Ishikawa (cell line): Measurements from ENCODE around the gene APELA.

Experiments used
- CEBPB ChIP-seq: IDR thresholded peaks from 2 replicates; pipeline ENCODE4 v1.6.1; 2012
- CREB1 ChIP-seq: IDR thresholded peaks from 2 replicates; pipeline ENCODE4 v1.6.1; 2012; ENCODE audit warnings: low read depth
- EGR1 ChIP-seq: IDR thresholded peaks from 2 replicates; pipeline ENCODE4 v1.6.1; 2012
- EP300 ChIP-seq: IDR thresholded peaks from 2 replicates; pipeline ENCODE4 v1.6.1; 2012; ENCODE audit warnings: borderline replicate concordance
- FOXM1 ChIP-seq: IDR thresholded peaks from 2 replicates; pipeline ENCODE4 v1.6.1; 2012; ENCODE audit warnings: low read depth, borderline replicate concordance
- NFIC ChIP-seq: IDR thresholded peaks from 2 replicates; pipeline ENCODE4 v1.6.1; 2012
- RAD21 ChIP-seq: IDR thresholded peaks from 2 replicates; pipeline ENCODE4 v1.6.1; 2012; ENCODE audit warnings: low read depth
- TAF1 ChIP-seq: IDR thresholded peaks from 2 replicates; pipeline ENCODE4 v1.6.1; 2012; ENCODE audit warnings: low read depth, mild to moderate bottlenecking
- TCF12 ChIP-seq: IDR thresholded peaks from 2 replicates; pipeline ENCODE4 v1.6.1; 2012; ENCODE audit warnings: low read depth
- TEAD4 ChIP-seq: IDR thresholded peaks from 2 replicates; pipeline ENCODE4 v1.6.1; 2012
- YY1 ChIP-seq: IDR thresholded peaks from 2 replicates; pipeline ENCODE4 v1.6.1; 2012; ENCODE audit warnings: low read depth
- ZBTB7A ChIP-seq: IDR thresholded peaks from 2 replicates; pipeline ENCODE4 v1.6.1; 2012; ENCODE audit warnings: low read depth
- TF ChIP-seq, protein P1 (sequence below): IDR thresholded peaks from 2 replicates; pipeline ENCODE4 v1.6.1; 2012
- TF ChIP-seq, protein P2 (sequence below): IDR thresholded peaks from 2 replicates; pipeline ENCODE4 v1.6.1; 2012
- TF ChIP-seq, protein P3 (sequence below): IDR thresholded peaks from 2 replicates; pipeline ENCODE4 v1.6.1; 2012; ENCODE audit warnings: low read depth, mild to moderate bottlenecking

APELA gene

DNA sequence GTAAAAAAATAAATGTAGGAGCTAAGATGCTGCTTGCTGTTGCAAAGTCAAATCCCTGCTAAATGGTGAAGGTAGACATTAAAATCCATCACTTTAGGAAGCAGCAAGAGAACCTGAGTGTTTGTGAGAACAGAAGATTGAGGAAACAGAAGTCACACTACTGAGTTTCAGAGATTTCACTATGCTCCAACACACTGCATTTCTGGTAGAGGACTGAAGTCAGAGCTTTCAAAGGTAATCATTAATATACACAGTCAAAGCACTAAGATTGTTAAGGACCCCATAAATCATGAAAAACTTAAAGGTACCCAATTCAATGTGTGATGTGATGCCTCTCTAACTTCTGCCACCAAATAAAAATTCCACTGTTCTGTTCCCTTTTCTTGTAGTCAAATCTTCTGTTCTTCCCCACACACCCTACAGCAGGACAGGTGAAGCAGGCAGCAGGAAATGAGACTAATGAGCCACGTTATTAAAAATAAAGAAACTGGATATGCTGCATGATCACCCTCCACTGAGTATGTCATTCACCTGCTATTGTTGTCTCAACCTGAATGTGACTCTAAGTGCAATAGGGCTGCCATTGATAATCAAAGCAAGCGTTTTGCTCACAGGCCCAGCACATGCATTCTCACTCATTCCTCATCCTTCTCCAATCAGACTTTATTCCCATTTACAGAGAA is 28.9 kb upstream of the APELA start:
- TF ChIP-seq, protein P1, sequence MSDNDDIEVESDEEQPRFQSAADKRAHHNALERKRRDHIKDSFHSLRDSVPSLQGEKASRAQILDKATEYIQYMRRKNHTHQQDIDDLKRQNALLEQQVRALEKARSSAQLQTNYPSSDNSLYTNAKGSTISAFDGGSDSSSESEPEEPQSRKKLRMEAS, result no peak
- TF ChIP-seq ZBTB7A (no peak), EGR1 (no peak), CEBPB (no peak), TCF12 (no peak), EP300 (no peak), TAF1 (no peak), TEAD4 (no peak), CREB1 (no peak), YY1 (no peak), RAD21 (no peak), FOXM1 (no peak), NFIC (no peak)
- TF ChIP-seq, protein P2, sequence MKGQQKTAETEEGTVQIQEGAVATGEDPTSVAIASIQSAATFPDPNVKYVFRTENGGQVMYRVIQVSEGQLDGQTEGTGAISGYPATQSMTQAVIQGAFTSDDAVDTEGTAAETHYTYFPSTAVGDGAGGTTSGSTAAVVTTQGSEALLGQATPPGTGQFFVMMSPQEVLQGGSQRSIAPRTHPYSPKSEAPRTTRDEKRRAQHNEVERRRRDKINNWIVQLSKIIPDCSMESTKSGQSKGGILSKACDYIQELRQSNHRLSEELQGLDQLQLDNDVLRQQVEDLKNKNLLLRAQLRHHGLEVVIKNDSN, result no peak
- TF ChIP-seq, protein P3, sequence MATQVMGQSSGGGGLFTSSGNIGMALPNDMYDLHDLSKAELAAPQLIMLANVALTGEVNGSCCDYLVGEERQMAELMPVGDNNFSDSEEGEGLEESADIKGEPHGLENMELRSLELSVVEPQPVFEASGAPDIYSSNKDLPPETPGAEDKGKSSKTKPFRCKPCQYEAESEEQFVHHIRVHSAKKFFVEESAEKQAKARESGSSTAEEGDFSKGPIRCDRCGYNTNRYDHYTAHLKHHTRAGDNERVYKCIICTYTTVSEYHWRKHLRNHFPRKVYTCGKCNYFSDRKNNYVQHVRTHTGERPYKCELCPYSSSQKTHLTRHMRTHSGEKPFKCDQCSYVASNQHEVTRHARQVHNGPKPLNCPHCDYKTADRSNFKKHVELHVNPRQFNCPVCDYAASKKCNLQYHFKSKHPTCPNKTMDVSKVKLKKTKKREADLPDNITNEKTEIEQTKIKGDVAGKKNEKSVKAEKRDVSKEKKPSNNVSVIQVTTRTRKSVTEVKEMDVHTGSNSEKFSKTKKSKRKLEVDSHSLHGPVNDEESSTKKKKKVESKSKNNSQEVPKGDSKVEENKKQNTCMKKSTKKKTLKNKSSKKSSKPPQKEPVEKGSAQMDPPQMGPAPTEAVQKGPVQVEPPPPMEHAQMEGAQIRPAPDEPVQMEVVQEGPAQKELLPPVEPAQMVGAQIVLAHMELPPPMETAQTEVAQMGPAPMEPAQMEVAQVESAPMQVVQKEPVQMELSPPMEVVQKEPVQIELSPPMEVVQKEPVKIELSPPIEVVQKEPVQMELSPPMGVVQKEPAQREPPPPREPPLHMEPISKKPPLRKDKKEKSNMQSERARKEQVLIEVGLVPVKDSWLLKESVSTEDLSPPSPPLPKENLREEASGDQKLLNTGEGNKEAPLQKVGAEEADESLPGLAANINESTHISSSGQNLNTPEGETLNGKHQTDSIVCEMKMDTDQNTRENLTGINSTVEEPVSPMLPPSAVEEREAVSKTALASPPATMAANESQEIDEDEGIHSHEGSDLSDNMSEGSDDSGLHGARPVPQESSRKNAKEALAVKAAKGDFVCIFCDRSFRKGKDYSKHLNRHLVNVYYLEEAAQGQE, result no peak

DNA sequence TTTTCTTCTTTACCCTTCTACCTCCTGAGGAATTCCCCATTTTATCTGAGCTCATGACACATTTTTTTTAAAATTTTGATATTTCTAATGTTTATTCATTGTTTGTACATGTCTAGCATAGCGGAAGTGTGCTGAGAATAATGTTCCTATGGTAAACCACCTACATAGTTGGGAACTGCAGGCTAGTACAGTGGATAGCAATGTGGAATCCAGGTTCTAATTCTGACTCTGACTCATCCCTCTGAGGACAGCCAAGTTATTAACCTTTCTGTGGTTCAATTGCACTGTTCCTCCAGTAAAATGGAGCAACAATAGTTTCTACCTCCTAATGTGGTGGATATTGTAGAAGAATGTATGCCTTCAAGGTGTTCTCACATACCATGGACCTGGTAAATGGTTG is 20.6 kb upstream of the APELA start:
- TF ChIP-seq FOXM1, result no peak
- TF ChIP-seq EP300, result no peak
- no peak for TF ChIP-seq RAD21
- TF ChIP-seq ZBTB7A, result no peak
- TF ChIP-seq, protein P2, result no peak
- TF ChIP-seq CREB1, result no peak
- no peak for TF ChIP-seq EGR1
- no peak for TF ChIP-seq NFIC
- TF ChIP-seq CEBPB, result no peak
- TF ChIP-seq TEAD4, result no peak
- TF ChIP-seq, protein P1, result no peak
- no peak for TF ChIP-seq YY1
- TF ChIP-seq, protein P3, result no peak
- no peak for TF ChIP-seq TAF1
- TF ChIP-seq TCF12, result no peak

DNA sequence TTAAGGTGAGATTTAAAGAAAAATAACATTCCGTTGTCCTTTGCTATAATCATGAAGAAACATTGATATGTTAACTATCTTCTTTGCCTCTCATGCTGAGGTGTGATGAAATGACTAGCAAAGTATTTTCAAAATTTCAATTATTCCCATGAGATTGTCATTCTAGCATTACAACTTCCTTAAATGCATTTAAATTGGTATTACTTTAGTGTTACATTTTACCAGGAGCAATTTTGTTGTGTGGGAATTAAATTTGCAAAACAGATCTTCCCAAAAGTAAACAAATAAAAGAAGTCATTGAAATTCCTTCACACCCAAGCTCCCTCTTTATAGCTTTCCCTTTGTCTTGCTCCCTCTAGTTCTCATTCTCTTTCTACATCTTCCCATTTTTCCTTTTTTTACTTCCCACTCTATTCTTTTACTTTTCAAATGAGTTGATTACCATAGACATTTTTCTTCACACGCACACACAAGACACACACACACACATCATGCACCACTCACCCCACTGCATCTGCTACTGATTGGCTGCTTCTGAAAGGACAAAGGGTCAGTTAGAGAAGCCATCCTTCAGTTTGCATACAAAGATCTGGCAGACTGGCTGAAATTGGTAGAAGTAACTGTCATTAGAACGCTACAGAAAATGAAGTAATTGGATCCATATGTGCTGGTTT is 10.0 kb upstream of the APELA start:
- TF ChIP-seq NFIC (no peak), FOXM1 (no peak), TAF1 (no peak), TCF12 (no peak), EP300 (no peak), YY1 (no peak), CEBPB (no peak), ZBTB7A (no peak), CREB1 (no peak), EGR1 (no peak)
- TF ChIP-seq, protein P1, result no peak
- TF ChIP-seq, protein P2, result no peak
- TF ChIP-seq, protein P3, result no peak
